ENCODE data around the gene MOSPD3. TPM values are rescaled to one million over a fixed set of nuclear protein-coding genes. Genes with fewer than 3 reads are reported as not detected.

The MOSPD3 gene
- total RNA-seq, 1 experiment from 2014 or later, result 16.7 TPM

GRCh38 chr7:100621554-100621953 lies 9.2 kb downstream of the MOSPD3 start:
- H3K79me1 ChIP-seq (ENCODE audit: insufficient read depth, low read depth, low read length, poor library complexity, severe bottlenecking), result no peaks in the 10 kb centered on the region
- peaks cover 5% of the 10 kb centered on the region for H3K23me2 ChIP-seq (ENCODE audit: insufficient read length, low read depth, low read length, poor library complexity, severe bottlenecking)
- no peak overlapping the region for H4K91ac ChIP-seq (ENCODE audit: insufficient read length, low read depth, low read length)
- no peak overlapping the region for H2BK12ac ChIP-seq (ENCODE audit: insufficient read length, low read depth, low read length)
- TF ChIP-seq CTCF (conservative IDR thresholded peaks at IDR 0.05), result no peak
- H3K4me1 ChIP-seq (ENCODE audit: insufficient read depth, low read length), result no peaks in the 10 kb centered on the region
- no peak overlapping the region for H2BK5ac ChIP-seq (ENCODE audit: insufficient read length, low read length)
- H3K4ac ChIP-seq (ENCODE audit: low read depth, low read length), result no peak overlapping the region
- WGBS (ENCODE audit: extremely low coverage, insufficient read length, low lambda C conversion rate), result no CpG with 5 or more reads among the region's 8 CpGs
- H3K4me2 ChIP-seq (ENCODE audit: insufficient read depth, insufficient read length, low read length), result no peak overlapping the region
- no peak overlapping the region for H3K23ac ChIP-seq (ENCODE audit: insufficient read length, low read depth, low read length)
- no peak for DNase-seq
- H2BK20ac ChIP-seq (ENCODE audit: low read depth, low read length, poor library complexity, severe bottlenecking), result no peak overlapping the region
- no peak overlapping the region for H3T11ph ChIP-seq (ENCODE audit: low read length)
- H3K79me2 ChIP-seq (ENCODE audit: insufficient read depth, low read length), result no peaks in the 10 kb centered on the region
- peaks cover 3% of the 10 kb centered on the region; the same call in 1 of the 2 replicates for H3K27me3 ChIP-seq (ENCODE audit: insufficient read depth, low read length)
- no peak overlapping the region for H4K5ac ChIP-seq (ENCODE audit: insufficient read length, low read depth, low read length)
- no peak overlapping the region for H3K14ac ChIP-seq (ENCODE audit: insufficient read depth, low read length)
- Mint-ChIP-seq H3K4me1 (peaks cover 6 to 9% of the 10 kb centered on the region in 2 experiments), H3K4me3 (no peak overlapping the region), H3K36me3 (ENCODE audit: insufficient read depth in 1 of 3, low read depth in 3 of 3) (peaks cover 0 to 1% (median 0%) of the 10 kb centered on the region in 3 experiments; a peak in 1 of 7 replicates), H3K9me3 (no peaks in the 10 kb centered on the region; a peak in 1 of 5 replicates), H3K27ac (peak overlapping the region in 2 of 3 experiments; percentile 9 to 17; a peak in 3 of 7 replicates), H3K27me3 (ENCODE audit: low read depth) (peaks cover 21% of the 10 kb centered on the region)
- H3K9me3 ChIP-seq (ENCODE audit: control insufficient read depth, low read depth, low read length), result no peaks in the 10 kb centered on the region
- H4K20me1 ChIP-seq (ENCODE audit: control insufficient read depth, insufficient read depth, insufficient read length), result no peaks in the 10 kb centered on the region
- H3K27ac ChIP-seq (ENCODE audit: insufficient read length, low read depth, low read length), result no peak overlapping the region
- H2AFZ ChIP-seq (ENCODE audit: low read length), result no peak overlapping the region
- no peak overlapping the region for H4K8ac ChIP-seq (replicated peaks; ENCODE audit: insufficient read length, low read depth, low read length)
- no peak overlapping the region for H3K56ac ChIP-seq (ENCODE audit: insufficient read length, low read depth, low read length)
- H2AK5ac ChIP-seq (ENCODE audit: insufficient read length, low read length), result no peak overlapping the region
- no peak overlapping the region for H3K9ac ChIP-seq (ENCODE audit: extremely low read depth, insufficient read length, low read length)
- no peak overlapping the region for H3K18ac ChIP-seq (ENCODE audit: insufficient read length, low read depth, low read length)
- H2BK15ac ChIP-seq (ENCODE audit: low read depth, low read length), result no peak overlapping the region
- H2BK120ac ChIP-seq (ENCODE audit: low read depth, low read length, poor library complexity, severe bottlenecking), result no peak overlapping the region
